ENCODE data around the gene CDH23. TPM values are rescaled to one million over a fixed set of nuclear protein-coding genes. Genes with fewer than 3 reads are reported as not detected.

CDH23 gene
- polyA plus RNA-seq, 1 donor (not counting 4 experiments of a cell fraction or from before 2014, with no cell fraction given), result 0.01 TPM

DNA sequence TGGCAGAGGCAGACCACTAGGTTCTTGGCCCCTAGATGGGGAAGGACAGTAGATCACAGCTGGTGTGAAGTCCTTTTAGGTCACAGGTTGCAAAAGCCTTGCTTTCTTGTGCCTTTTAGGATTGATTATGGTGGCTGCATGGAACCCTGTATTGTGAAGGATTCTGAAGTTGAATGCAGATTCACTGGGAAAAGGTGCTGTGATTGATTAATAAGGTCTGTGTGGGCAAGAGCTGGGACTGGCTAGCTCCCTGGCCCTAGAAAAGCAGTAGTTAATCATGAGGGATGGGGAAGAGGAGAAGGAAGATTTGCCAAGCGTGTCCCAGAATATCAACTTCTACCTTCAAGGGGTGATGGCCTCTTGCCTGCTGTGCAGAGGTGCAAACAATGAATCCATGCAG, 105.5 kb downstream of the CDH23 start:
- Histone ChIP-seq H3K79me2 (ENCODE audit: control insufficient read depth, insufficient read depth, low read length) (no peaks in the 10 kb centered on the region), H3K9me3 (ENCODE audit: control insufficient read depth, low read depth, low read length) (no peaks in the 10 kb centered on the region), H3K36me3 (ENCODE audit: control insufficient read depth in 2 of 2, extremely low read depth in 1 of 2, insufficient read depth in 2 of 2, low read length in 2 of 2) (no peaks in the 10 kb centered on the region), H3K4me1 (ENCODE audit: control insufficient read depth, extremely low read depth, insufficient read depth, low read length) (no peaks in the 10 kb centered on the region), H4K20me1 (ENCODE audit: control insufficient read depth, extremely low read depth, insufficient read depth, low read length) (no peaks in the 10 kb centered on the region), H3K4me2 (ENCODE audit: control insufficient read depth, extremely low read depth, insufficient read depth, low read depth, low read length) (no peak overlapping the region), H3K27me3 (ENCODE audit: control insufficient read depth, extremely low read depth, insufficient read depth, low read length) (peaks cover 19% of the 10 kb centered on the region), H3K9ac (ENCODE audit: control insufficient read depth, extremely low read depth, insufficient read depth, low read length) (no peak overlapping the region), H3K9me1 (ENCODE audit: control insufficient read depth, extremely low read depth, insufficient read depth, low read length) (no peaks in the 10 kb centered on the region), H2AFZ (ENCODE audit: control insufficient read depth, low read length) (no peak overlapping the region), H3K4me3 (ENCODE audit: control insufficient read depth in 2 of 3, extremely low read depth in 1 of 3, insufficient read depth in 2 of 3, low read depth in 1 of 3, low read length in 3 of 3) (no peak overlapping the region), H3K27ac (ENCODE audit: control insufficient read depth, insufficient read depth, low read length) (no peak overlapping the region)
- dilution Hi-C loops (cut with MboI; ENCODE audit: extremely low pct_ligation_motif_present, low sequenced_read_pairs), result no loop called here
- FAIRE-seq, result no peak
- no peak for DNase-seq (ENCODE audit: low read depth, low spot score)
- TF ChIP-seq EZH2 (IDR thresholded peaks at IDR 0.05; ENCODE audit: low read length), result no peak
- TF ChIP-seq, protein P1, sequence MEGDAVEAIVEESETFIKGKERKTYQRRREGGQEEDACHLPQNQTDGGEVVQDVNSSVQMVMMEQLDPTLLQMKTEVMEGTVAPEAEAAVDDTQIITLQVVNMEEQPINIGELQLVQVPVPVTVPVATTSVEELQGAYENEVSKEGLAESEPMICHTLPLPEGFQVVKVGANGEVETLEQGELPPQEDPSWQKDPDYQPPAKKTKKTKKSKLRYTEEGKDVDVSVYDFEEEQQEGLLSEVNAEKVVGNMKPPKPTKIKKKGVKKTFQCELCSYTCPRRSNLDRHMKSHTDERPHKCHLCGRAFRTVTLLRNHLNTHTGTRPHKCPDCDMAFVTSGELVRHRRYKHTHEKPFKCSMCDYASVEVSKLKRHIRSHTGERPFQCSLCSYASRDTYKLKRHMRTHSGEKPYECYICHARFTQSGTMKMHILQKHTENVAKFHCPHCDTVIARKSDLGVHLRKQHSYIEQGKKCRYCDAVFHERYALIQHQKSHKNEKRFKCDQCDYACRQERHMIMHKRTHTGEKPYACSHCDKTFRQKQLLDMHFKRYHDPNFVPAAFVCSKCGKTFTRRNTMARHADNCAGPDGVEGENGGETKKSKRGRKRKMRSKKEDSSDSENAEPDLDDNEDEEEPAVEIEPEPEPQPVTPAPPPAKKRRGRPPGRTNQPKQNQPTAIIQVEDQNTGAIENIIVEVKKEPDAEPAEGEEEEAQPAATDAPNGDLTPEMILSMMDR (optimal IDR thresholded peaks at IDR 0.05 in 1 of 3, IDR thresholded peaks at IDR 0.05 in 1 of 3, conservative IDR thresholded peaks at IDR 0.05 in 1 of 3; ENCODE audit: extremely low read depth in 1 of 3, insufficient read depth in 2 of 3, low read length in 3 of 3), result no peak

DNA sequence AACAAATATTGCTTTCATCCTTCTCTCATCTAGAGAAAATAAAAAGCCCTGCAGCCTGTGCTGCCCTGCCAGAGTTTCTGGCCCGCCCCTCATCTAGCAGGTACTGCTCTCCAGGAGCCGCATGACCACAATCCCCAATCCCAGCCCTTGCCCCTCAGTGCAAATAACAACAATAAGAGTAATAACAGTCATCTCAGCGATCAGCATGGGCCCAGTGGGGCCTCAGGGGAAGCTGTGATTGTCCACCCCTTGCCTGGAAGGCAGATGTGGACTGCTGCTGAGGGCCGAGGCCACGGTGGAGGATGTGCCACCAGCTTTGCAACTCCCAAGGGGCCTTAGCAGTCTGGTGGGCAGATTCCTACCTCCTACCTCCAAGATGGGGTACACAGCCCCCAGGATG, 106.1 kb downstream of the CDH23 start:
- no peaks in the 10 kb centered on the region for H3K36me3 ChIP-seq (ENCODE audit: control insufficient read depth in 2 of 2, extremely low read depth in 1 of 2, insufficient read depth in 2 of 2, low read length in 2 of 2)
- DNase-seq (ENCODE audit: low read depth, low spot score) (no peak), FAIRE-seq (no peak)
- no peak overlapping the region for H2AFZ ChIP-seq (ENCODE audit: control insufficient read depth, low read length)
- H3K9ac ChIP-seq (ENCODE audit: control insufficient read depth, extremely low read depth, insufficient read depth, low read length), result no peak overlapping the region
- no peaks in the 10 kb centered on the region for H4K20me1 ChIP-seq (ENCODE audit: control insufficient read depth, extremely low read depth, insufficient read depth, low read length)
- dilution Hi-C loops (cut with MboI; ENCODE audit: extremely low pct_ligation_motif_present, low sequenced_read_pairs), result no loop called here
- no peaks in the 10 kb centered on the region for H3K79me2 ChIP-seq (ENCODE audit: control insufficient read depth, insufficient read depth, low read length)
- H3K27me3 ChIP-seq (ENCODE audit: control insufficient read depth, extremely low read depth, insufficient read depth, low read length), result peaks cover 19% of the 10 kb centered on the region
- no peak overlapping the region for H3K4me2 ChIP-seq (ENCODE audit: control insufficient read depth, extremely low read depth, insufficient read depth, low read depth, low read length)
- TF ChIP-seq, protein P1 (optimal IDR thresholded peaks at IDR 0.05 in 1 of 3, IDR thresholded peaks at IDR 0.05 in 1 of 3, conservative IDR thresholded peaks at IDR 0.05 in 1 of 3; ENCODE audit: extremely low read depth in 1 of 3, insufficient read depth in 2 of 3, low read length in 3 of 3), result no peak
- TF ChIP-seq EZH2 (IDR thresholded peaks at IDR 0.05; ENCODE audit: low read length), result no peak
- H3K9me1 ChIP-seq (ENCODE audit: control insufficient read depth, extremely low read depth, insufficient read depth, low read length), result no peaks in the 10 kb centered on the region
- no peak overlapping the region for H3K4me3 ChIP-seq (ENCODE audit: control insufficient read depth in 2 of 3, extremely low read depth in 1 of 3, insufficient read depth in 2 of 3, low read depth in 1 of 3, low read length in 3 of 3)
- H3K4me1 ChIP-seq (ENCODE audit: control insufficient read depth, extremely low read depth, insufficient read depth, low read length), result no peaks in the 10 kb centered on the region
- no peak overlapping the region for H3K27ac ChIP-seq (ENCODE audit: control insufficient read depth, insufficient read depth, low read length)
- no peaks in the 10 kb centered on the region for H3K9me3 ChIP-seq (ENCODE audit: control insufficient read depth, low read depth, low read length)
